Lung microvascular endothelial cell (primary cell): ENCODE data around the gene FLT1. TPM values are rescaled to one million over a fixed set of nuclear protein-coding genes. Genes with fewer than 3 reads are reported as not detected.

Source experiments
- DNase-seq, 2 donors: peaks; one replicate each; pipeline versions ENCODE4 v3.0.0 to v3.0.0-alpha.2; 2010; ENCODE audit warnings: low read depth in 2 of 2
- total RNA-seq: library from RNA; depleted of rRNA; stranded (reverse); fragments of >200 nt; gene quantifications from 2 replicates; pipeline ENCODE4 v1.2.1, GENCODE V29; 2014

FLT1 gene
- total RNA-seq, 1 donor from 2014 or later: 3.4 TPM

DNA sequence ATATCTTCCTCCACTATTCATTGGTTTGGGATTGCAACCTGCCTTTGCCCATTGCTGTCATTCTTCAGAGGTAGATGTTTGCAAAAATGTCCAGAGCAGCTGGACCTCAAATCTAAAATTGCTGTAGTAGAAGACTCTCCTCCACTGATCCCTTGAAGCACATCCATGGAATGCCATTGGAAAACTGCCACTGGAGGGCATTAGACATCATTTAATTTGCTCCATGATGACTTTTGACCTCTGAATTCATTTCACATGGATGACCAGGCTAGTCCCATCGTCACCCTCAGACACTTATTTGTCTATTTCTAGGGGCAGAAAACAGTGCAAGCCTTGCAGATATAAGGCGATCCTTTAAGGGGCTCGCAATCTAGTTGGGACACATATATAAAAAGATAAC is 33.9 kb upstream of the FLT1 start:
- peak; percentile 17 to 36 for DNase-seq

DNA sequence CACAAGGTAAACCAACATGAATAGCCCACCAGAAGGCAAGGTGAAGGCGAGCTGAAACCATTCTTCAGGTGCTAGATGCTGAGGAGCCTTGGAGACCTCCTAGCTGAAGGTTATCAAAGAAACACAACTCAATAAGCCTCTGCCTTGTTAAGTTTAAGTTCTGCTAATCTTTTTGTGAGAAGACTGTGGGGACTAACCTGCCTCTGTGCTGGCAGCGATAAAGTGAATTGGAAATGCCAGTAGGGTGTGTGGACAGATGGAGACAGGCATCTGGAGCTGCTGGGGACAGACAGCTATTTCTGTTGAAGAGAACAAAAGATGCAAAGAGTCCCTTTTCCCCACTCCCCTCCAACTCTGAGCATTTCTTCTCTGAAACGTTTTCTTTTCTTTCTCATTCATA is 33.5 kb upstream of the FLT1 start:
- no peak for DNase-seq

DNA sequence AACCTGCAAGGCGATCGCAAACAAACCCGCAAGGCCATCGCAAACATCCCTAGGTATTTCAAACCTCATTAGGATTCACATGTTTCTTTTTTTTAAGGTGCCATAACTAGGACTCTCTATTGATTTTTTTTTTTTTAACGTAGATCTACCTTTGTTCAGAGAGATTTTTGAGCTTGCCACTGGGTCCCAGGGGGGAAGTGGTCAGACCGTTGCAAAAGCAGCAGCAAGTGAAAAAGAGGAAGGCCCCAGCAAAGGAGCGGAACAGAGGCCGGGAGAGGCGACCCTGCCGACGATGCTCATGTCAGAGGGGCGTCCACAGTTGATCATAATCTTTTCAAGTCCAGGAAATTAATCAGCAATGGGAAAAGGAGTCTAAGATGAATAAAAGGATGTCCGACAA is 32.7 kb upstream of the FLT1 start:
- DNase-seq: no peak

- DNase-seq: no peak
Observed at GRCh38 chr13:28526876-28527275, 31.9 kb upstream of the FLT1 start.

- DNase-seq: no peak
Observed at GRCh38 chr13:28522871-28523270, 27.9 kb upstream of the FLT1 start.

- no peak for DNase-seq
Observed at GRCh38 chr13:28513745-28514144, 18.8 kb upstream of the FLT1 start.

DNA sequence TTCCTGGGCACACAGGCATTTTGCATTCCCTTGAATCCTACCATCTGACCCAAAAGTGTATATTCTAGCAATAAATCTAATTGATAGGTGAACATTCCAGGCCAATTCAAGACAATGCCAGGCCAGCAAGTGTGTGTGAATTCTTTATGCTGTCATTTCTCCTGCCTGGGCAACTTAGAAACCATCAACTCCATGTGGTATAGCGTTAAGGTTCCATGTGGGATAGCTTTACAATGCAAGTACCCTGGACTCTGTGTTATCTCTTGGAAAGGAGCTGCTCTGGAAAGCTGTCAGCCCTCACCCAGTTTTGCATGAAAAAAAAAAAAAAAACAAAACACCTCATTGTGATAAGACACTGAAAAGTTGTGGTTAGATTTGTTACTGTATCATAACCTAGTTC is 15.6 kb upstream of the FLT1 start:
- DNase-seq: no peak

DNA sequence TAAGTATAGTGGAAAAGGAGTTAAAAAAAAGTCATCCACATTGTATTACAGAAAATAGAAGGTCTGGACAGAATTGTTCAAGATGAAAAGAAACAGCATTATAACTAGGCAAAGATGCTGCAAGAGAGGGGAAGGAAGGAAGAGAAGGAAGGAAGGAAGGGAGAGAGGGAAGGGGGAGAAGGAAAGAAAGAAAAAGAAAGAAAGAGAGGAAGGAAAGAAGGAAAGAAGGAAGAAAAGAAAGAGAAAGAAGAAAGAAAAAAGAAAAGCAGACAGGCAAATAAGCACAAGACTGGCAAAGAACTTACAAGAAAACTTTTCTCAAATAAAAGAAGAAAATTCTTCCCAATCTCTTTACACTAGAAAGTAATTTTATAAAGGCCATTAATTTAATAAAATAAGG is 15.1 kb upstream of the FLT1 start:
- no peak for DNase-seq

DNA sequence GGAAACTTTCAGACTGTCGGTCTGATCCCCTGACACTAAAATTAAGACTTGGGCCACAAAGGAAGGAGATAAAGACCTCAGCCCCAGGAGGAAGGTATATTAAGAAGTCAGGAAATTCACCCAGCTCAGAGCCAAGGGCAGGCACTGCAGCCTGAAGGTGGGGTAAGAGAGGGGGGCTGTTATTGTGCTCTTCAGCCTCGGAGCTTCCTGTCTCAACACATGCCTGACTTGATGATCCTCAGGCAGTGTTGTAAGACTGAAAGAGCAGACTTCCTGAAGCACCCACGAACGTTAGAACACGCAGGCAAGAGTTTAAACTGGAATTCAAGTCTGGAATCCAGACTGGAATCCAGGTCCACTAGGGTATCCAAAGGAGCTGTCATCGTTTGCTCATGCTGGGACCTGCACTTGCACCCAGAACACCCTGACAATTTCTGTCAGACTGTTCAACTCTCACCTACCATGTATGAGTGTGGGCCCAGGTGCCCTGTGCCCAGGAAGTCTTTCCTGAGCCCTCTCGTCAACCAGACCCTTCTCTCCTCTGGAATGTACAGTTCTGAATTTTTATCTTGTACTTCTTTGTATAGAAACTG is 10.7 kb upstream of the FLT1 start:
- peak in 1 of 2 donors; percentile 57 for DNase-seq

GRCh38 chr13:28503182-28503967 is 8.4 kb upstream of the FLT1 start:
- no peak for DNase-seq

- DNase-seq: peak in 1 of 2 donors; percentile 68
Observed at GRCh38 chr13:28501547-28501946, 6.6 kb upstream of the FLT1 start.

GRCh38 chr13:28499609-28500008 is 4.7 kb upstream of the FLT1 start:
- peak in 1 of 2 donors; percentile 45 for DNase-seq

DNA sequence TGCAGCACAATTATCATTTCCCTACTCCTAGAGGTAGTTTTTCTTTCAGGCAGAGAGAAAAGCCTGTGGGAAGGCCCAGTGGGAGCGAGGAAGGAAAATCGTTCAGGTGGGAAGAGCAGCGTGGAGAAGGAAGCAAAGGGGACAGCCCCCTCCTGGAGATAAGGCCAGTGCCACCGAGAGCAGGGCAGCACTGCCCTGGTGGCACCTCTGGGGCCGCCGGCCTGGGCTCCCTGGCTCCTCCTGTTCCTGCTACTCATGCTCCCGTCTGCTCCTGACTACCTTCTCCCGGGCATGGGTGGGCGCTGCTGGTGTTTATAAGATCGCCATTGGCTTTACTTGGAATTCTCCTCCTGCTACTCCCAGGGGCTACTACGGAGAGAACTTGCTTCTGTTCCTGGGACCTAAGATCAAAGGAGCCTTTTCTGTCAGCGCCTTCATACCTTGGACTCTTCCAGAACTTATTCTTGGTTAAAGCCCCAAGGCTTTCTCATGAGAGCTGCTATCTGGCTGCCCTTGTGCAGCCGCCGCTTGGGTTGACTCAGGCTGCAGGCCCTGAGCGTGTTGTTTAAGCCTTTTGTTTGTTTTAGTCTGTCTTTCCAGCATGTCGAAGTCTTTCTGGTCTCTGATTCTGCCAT is 3.7 kb upstream of the FLT1 start:
- DNase-seq: no peak

- no peak for DNase-seq
Observed at GRCh38 chr13:28497143-28497876, 2.4 kb upstream of the FLT1 start.

DNA sequence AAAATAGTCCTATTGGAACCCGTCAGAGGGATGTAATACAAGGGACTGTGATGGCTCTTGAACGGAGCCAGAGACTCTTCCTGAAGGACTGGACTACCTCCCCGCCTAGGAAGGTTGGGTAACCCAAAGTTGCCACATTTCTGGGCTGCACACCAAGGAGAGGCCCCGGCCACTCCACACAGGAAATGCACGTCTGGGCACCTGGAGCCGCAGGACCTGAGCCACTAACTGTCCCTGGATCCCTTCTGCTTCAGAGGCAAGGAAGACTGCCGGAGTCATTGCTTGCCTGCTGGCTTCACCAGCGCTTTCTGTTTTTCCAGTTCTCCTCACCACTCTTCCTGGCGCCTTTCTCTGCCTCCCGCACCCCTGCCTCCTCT is 1.2 kb upstream of the FLT1 start:
- DNase-seq: no peak

GRCh38 chr13:28495538-28496187 is 735 bp upstream of the FLT1 start:
- no peak for DNase-seq

DNA sequence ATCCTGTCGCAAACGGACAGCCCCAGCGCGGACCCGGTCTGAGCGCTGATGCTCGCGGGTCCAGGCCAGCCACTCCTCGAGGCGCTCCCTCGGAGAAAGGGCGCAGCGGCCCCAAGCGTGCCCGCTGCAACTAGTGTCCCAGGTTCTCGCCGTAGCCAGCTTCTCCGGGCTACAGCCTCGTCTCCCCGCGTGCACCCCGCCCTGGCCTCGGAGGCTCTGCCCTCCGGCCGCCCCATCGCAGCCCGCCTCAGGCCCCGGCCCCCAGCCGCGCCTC is 487 bp downstream of the FLT1 start:
- DNase-seq: peak; percentile 44 to 57

GRCh38 chr13:28493740-28494503 is 1.0 kb downstream of the FLT1 start:
- DNase-seq: peak; percentile 42 to 44

GRCh38 chr13:28492569-28493367 is 2.2 kb downstream of the FLT1 start:
- DNase-seq: peak in 1 of 2 donors; percentile 61

GRCh38 chr13:28490061-28490460 is 4.9 kb downstream of the FLT1 start:
- DNase-seq: peak in 1 of 2 donors; percentile 88
